Smooth muscle cell (in vitro differentiated cells): ENCODE data around the gene ATP1B3. TPM values are rescaled to one million over a fixed set of nuclear protein-coding genes. Genes with fewer than 3 reads are reported as not detected.

Experiments
- DNase-seq: peaks from one replicate; lab custom pipeline; 2025; ENCODE audit not compliant: unreplicated experiment; lab: John Stamatoyannopoulos, UW
- H2AFZ ChIP-seq: fragments of 200-600 bp; sonication (generic); 2 replicates; pipeline ENCODE4 v1.6.0; 2016; ENCODE audit warnings: antibody characterized with exemption, low read depth, mild to moderate bottlenecking
- H3F3A ChIP-seq: fragments of 200-600 bp; sonication (generic); 2 replicates; pipeline ENCODE4 v1.6.0; 2017; ENCODE audit warnings: antibody characterized with exemption, low read depth
- H3K27ac ChIP-seq: fragments of 200-600 bp; sonication (generic); 2 replicates; pipeline ENCODE4 v1.5.1; 2016; ENCODE audit warnings: low read depth, mild to moderate bottlenecking
- H3K27me3 ChIP-seq: fragments of 200-600 bp; sonication (generic); 2 replicates; pipeline ENCODE4 v1.6.1; 2016; ENCODE audit warnings: low read depth, mild to moderate bottlenecking
- H3K36me3 ChIP-seq: fragments of 200-600 bp; sonication (generic); 2 replicates; pipeline ENCODE4 v1.5.1; 2016; ENCODE audit warnings: low read depth
- H3K4me1 ChIP-seq: fragments of 200-600 bp; sonication (generic); 2 replicates; pipeline ENCODE4 v1.5.1; 2016; ENCODE audit warnings: low read depth
- H3K4me2 ChIP-seq: fragments of 200-600 bp; sonication (generic); 2 replicates; pipeline ENCODE4 v1.6.0; 2016; ENCODE audit warnings: mild to moderate bottlenecking
- H3K4me3 ChIP-seq: fragments of 200-600 bp; sonication (generic); 2 replicates; pipeline ENCODE4 v1.5.1; 2016; ENCODE audit warnings: mild to moderate bottlenecking
- H3K79me2 ChIP-seq: fragments of 200-600 bp; sonication (generic); 2 replicates; pipeline ENCODE4 v1.6.0; 2016; ENCODE audit warnings: low read depth, mild to moderate bottlenecking
- H3K9ac ChIP-seq: fragments of 200-600 bp; sonication (generic); 2 replicates; pipeline ENCODE4 v1.6.0; 2016; ENCODE audit warnings: low read depth
- H3K9me3 ChIP-seq: fragments of 200-600 bp; sonication (generic); replicated peaks from 2 replicates; pipeline ENCODE4 v1.5.1; 2016; ENCODE audit warnings: low read depth
- H4K20me1 ChIP-seq: fragments of 200-600 bp; sonication (generic); 2 replicates; pipeline ENCODE4 v1.6.0; 2016; ENCODE audit warnings: low read depth
- CTCF ChIP-seq: fragments of 200-600 bp; sonication (generic); IDR thresholded peaks from 2 replicates; pipeline ENCODE4 v1.5.1; 2017; ENCODE audit warnings: borderline replicate concordance, mild to moderate bottlenecking, antibody characterized with exemption; ENCODE audit not compliant: insufficient read depth, poor library complexity, severe bottlenecking
- WGBS: methylation state at CpG from one replicate; pipeline ENCODE4 v1.1.7; 2016; ENCODE audit warnings: low lambda C conversion rate; 5-methylcytosine and 5-hydroxymethylcytosine counted together
- polyA plus RNA-seq: library from polyadenylated mRNA; unstranded; fragments of >200 nt; fragmentation: Nextera tagmentation; extraction: Ambion mirVana; gene quantifications from 2 replicates; pipeline ENCODE4 v1.2.1, GENCODE V29; 2016
- total RNA-seq: library from RNA; depleted of rRNA; stranded (reverse); fragments of >200 nt; gene quantifications from 2 replicates; pipeline ENCODE4 v1.2.3, GENCODE V29; 2014

Gene ATP1B3
- total and polyA plus RNA-seq, 2 experiments from 2014 or later = 89.2 to 250 TPM

GRCh38 chr3:141860766-141861513 lies 15.5 kb upstream of the ATP1B3 start:
- Histone ChIP-seq H3F3A (no peaks in the 10 kb centered on the region), H2AFZ (peak overlapping the region; percentile 81)
- 47% methylated on average over 8 of the region's 8 CpGs for WGBS

GRCh38 chr3:141862279-141862816 lies 14.1 kb upstream of the ATP1B3 start:
- TF ChIP-seq CTCF = no peak
- H2AFZ ChIP-seq = no peak overlapping the region
- no peaks in the 10 kb centered on the region for H3K4me1 ChIP-seq
- H3K4me3 ChIP-seq = no peak overlapping the region
- H3K9me3 ChIP-seq = no peaks in the 10 kb centered on the region
- H3K4me2 ChIP-seq = no peak overlapping the region
- H4K20me1 ChIP-seq = no peaks in the 10 kb centered on the region
- H3K9ac ChIP-seq = no peak overlapping the region
- H3K27me3 ChIP-seq = no peaks in the 10 kb centered on the region
- no peaks in the 10 kb centered on the region for H3K79me2 ChIP-seq
- 99% methylated on average over 3 of the region's 3 CpGs for WGBS
- H3K36me3 ChIP-seq = no peaks in the 10 kb centered on the region
- no peak overlapping the region for H3K27ac ChIP-seq
- no peak for DNase-seq
- no peaks in the 10 kb centered on the region for H3F3A ChIP-seq

More at GRCh38 chr3:141860766-141861513, 15.5 kb upstream of the ATP1B3 start:
- TF ChIP-seq CTCF = no peak
- no peaks in the 10 kb centered on the region for H3K9me3 ChIP-seq
- no peaks in the 10 kb centered on the region for H4K20me1 ChIP-seq
- no peak for DNase-seq
- no peak overlapping the region for H3K4me2 ChIP-seq
- H3K27ac ChIP-seq = no peak overlapping the region
- no peaks in the 10 kb centered on the region for H3K27me3 ChIP-seq
- H3K36me3 ChIP-seq = no peaks in the 10 kb centered on the region
- H3K4me3 ChIP-seq = no peak overlapping the region
- H3K4me1 ChIP-seq = no peaks in the 10 kb centered on the region
- no peaks in the 10 kb centered on the region for H3K79me2 ChIP-seq
- no peak overlapping the region for H3K9ac ChIP-seq

- DNase-seq = no peak
- H3K36me3 ChIP-seq = no peaks in the 10 kb centered on the region
- 80% methylated on average over 1 of the region's 1 CpG for WGBS
These were observed 13.0 kb upstream of the ATP1B3 start for GRCh38 chr3:141863491-141863890.

More at GRCh38 chr3:141863491-141863890, 13.0 kb upstream of the ATP1B3 start:
- Histone ChIP-seq H3F3A (no peaks in the 10 kb centered on the region), H3K4me2 (no peak overlapping the region), H3K9me3 (no peaks in the 10 kb centered on the region), H3K9ac (no peak overlapping the region), H3K27ac (no peak overlapping the region), H3K27me3 (no peaks in the 10 kb centered on the region), H2AFZ (no peak overlapping the region), H3K79me2 (no peaks in the 10 kb centered on the region), H3K4me1 (no peaks in the 10 kb centered on the region), H3K4me3 (no peak overlapping the region), H4K20me1 (no peaks in the 10 kb centered on the region)
- no peak for TF ChIP-seq CTCF
